ENCODE results near the gene C6orf47.

The C6orf47 gene

DNA sequence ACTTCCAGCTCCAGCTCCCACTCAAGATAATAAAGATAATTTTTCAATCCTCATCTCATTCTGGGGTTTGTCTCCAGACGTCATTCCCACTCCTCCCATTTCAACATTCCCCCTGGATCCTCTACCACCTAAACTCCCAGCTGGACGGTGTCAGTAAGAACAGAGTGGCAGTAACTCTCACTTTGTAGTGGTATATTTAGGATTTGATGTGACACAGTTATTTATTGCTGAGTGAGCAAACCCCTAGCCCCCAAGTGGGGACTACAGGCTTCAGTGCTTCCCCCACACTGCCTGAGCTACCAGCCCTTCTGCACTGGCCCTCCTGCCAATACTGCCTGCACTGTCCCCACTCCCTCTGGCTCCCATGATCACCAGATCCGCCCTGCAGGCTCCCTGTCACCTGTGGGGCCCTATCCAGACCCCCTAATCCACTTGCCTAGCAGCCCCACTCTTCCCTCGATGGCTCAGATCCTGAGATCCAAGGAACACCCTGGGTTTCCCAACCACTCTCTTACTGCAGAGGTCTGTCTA lies 2.4 kb downstream of the C6orf47 start:
- Mint-ChIP-seq H3K4me1 (ENCODE audit: low read depth) (peaks cover 47% of the 10 kb centered on the region), H3K36me3 (ENCODE audit: low read depth) (peaks cover 45% of the 10 kb centered on the region), H3K4me3 (peak overlapping the region; percentile 76), H3K27ac (peak overlapping the region; percentile 67), H3K9me3 (no peaks in the 10 kb centered on the region), H3K27me3 (ENCODE audit: low read depth) (no peaks in the 10 kb centered on the region)

DNA sequence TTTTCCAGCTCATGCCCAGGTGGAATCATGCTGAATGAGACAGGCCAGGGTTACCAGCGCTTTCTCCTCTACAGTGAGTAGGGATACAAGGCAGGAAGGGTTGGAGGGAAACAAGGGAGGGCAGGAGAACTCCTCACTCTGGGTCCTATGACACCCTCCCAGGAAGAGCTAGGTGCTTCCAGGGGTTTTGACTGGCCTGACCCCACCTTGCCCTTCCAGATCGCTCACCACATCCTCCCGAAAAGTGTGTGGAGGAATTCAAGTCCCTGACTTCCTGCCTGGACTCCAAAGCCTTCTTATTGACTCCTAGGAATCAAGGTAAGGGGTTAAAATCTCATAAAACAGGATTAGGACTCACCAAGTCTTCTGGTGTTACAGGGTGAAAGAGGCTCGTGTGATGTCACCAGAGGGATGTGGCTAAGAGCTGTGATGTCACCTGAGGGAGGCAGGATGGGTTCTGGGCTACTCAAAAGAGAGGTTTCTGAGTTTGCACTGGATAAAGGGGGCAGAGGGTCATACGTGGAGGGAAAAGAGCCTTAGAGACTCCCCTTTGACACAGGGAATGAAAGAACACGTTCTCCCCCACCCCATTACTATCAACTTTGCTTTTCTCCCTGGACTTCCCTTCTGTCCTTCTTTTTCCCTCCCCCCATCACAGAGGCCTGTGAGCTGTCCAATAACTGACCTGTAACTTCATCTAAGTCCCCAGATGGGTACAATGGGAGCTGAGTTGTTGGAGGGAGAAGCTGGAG lies 3.0 kb downstream of the C6orf47 start:
- Mint-ChIP-seq H3K9me3 (no peaks in the 10 kb centered on the region), H3K27me3 (ENCODE audit: low read depth) (no peaks in the 10 kb centered on the region), H3K4me1 (ENCODE audit: low read depth) (peaks cover 45% of the 10 kb centered on the region), H3K27ac (peak overlapping the region; percentile 67), H3K36me3 (ENCODE audit: low read depth) (peaks cover 42% of the 10 kb centered on the region), H3K4me3 (peak overlapping the region; percentile 76)

DNA sequence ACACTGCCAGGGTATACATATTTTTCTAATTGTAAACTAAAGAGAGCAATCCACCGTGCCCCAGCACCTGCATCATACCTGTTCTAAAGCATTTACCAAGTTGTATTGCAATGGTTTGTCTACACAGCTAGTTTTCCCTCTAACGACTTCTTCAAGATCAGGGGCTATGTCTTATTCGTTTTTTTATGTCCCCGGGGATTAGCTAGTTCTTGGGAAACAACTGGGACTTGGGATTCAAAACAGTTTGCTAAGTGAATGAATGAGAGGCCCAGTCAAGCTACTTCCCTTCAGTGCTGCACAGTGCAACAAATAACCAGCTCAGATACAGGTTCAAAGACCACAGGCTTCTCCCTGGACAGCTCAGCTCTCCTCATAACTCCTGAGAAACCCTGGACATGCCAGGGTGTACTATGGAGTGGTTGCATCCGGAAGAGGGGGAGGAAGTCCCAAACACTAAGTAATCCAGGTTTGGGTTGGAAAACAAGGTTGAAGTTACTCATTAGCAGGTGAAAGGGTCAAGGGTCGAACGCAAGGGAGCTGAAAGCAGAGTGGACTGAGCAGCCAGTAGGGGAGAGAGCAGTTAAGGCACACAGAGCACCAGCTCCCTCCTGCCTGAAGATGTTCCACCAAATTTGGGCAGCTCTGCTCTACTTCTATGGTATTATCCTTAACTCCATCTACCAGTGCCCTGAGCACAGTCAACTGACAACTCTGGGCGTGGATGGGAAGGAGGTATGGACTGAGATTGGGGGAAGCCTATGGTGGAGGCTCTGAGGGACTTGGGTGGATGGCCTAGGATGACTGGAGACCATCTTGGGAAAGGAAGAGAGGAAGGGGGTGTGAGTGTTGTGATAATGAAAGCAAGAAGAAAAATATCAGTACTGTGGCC lies 5.0 kb downstream of the C6orf47 start, which contains the start of gene APOM:
APOM (plus strand) TSS at position 546 of the 889 bp plus-strand sequence; CDS start at position 619, 73 bp downstream.
- Mint-ChIP-seq H3K27ac (no peak within 1 kb of the TSS), H3K27me3 (ENCODE audit: low read depth) (no peaks in the 10 kb centered on the region), H3K9me3 (no peaks in the 10 kb centered on the region), H3K36me3 (ENCODE audit: low read depth) (peaks cover 39% of the 10 kb centered on the region), H3K4me3 (peak within 1 kb of the TSS; percentile 38), H3K4me1 (ENCODE audit: low read depth) (peaks cover 47% of the 10 kb centered on the region)

DNA sequence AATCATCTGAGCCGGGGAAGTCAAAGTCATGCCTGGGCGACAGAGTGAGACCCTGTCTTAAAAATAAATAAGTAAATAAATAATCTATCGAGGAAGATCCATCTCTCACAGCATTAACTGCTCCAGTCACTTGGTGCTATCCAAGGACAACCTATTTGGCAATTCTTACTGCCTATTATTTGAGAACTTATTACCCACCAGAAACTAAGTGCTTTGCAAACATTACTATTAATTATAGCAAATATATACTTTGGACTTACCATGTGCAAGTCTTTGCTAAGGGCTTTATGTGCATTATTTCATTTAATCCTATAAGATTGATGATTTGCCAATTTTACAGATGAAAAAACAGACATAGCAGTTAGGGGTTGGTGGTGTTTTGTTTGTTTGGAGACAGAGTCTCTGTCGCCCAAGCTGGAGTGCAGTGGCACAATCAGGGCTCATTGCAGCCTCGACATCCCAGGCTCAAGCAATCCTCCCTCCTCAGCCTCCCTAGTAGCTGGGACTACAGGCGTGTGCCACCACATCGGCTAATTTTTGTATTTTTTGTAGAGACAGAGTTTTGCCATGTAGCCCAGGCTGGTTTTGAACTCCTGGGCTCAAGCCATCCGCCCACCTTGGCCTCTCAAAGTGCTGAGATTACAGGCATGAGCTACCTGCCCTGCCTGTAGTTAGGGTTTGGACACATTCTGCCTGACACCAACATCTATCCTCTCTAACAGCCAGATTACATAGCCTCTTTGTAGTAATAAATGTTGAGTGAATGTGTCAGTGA lies 5.8 kb downstream of the C6orf47 start:
- Mint-ChIP-seq H3K9me3 (no peaks in the 10 kb centered on the region), H3K4me3 (no peak overlapping the region), H3K36me3 (ENCODE audit: low read depth) (peaks cover 35% of the 10 kb centered on the region), H3K27ac (no peak overlapping the region), H3K4me1 (ENCODE audit: low read depth) (peaks cover 46% of the 10 kb centered on the region), H3K27me3 (ENCODE audit: low read depth) (no peaks in the 10 kb centered on the region)

DNA sequence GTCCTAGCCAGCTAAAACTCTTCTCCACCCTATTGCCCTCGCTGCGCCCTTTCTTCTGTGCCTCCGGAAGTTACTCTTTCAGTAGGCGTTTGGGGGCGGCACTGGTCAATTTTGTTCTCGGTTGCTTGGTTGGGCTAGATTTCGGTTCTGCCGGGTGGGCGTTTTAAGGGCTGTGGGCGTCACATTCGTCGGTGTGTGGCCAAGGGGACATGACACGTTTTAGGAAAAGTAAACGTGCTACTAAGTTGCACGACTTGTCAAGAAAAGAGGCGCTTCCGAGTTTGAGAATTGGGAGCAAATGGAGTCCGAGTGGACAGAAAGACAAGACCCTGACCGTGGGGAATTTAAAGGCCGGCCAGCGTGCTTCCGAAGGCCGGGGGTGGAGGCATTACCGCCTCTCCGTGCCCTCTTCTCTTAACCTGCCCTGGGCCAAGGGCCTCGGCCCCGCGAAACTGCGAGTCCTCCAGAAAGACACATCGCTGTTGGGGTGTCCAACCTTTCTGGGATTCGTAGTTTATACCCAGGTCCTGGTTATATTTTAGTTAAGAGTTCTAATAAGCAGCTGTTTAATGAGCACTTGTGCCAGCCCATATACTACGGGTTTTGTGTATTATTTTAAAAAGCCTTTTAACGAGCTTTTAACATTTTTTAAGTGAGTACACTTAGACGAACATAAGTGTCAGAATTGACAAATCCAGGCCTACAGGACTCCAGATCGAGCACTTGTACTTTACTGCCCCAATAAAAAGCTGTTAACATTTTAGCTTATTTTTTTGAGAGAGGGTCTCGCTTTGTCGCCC lies 7.5 kb downstream of the C6orf47 start:
- Mint-ChIP-seq H3K36me3 (ENCODE audit: low read depth) (peaks cover 42% of the 10 kb centered on the region), H3K27me3 (ENCODE audit: low read depth) (no peaks in the 10 kb centered on the region), H3K27ac (peak overlapping the region; percentile 99), H3K9me3 (no peaks in the 10 kb centered on the region), H3K4me1 (ENCODE audit: low read depth) (peaks cover 37% of the 10 kb centered on the region), H3K4me3 (peak overlapping the region; percentile 98)

DNA sequence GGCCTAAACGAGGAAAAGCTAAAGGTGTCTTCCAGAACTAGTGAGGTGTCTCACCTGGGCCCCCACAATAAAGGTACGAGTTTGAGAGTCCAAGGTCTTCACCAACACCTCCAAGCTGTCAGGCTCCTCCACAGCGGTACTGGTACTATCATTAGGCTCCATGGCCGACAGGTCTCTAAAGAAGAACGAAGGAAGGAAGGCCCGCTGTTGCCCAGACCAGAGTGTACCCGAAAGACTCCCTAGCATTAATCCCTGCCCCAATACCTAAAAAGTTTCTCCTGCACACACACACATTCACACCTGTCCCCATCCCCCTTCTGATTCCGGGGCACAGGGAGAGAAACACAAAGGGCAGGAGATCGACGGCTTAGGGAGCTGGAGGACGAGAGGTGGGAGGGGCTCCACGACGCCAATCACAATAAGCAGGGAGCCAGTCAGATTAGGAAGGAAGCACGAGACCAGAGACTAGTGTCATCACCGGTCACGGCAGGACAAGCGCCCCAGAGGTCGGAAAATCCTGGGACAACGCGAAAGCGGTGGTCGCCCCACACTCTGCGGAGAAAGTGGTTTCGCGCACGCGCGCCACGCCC lies 8.9 kb downstream of the C6orf47 start:
- Mint-ChIP-seq H3K9me3 (no peaks in the 10 kb centered on the region), H3K27me3 (ENCODE audit: low read depth) (no peaks in the 10 kb centered on the region), H3K4me1 (ENCODE audit: low read depth) (peaks cover 27% of the 10 kb centered on the region), H3K27ac (peak overlapping the region; percentile 99), H3K36me3 (ENCODE audit: low read depth) (peaks cover 40% of the 10 kb centered on the region), H3K4me3 (peak overlapping the region; percentile 98)

DNA sequence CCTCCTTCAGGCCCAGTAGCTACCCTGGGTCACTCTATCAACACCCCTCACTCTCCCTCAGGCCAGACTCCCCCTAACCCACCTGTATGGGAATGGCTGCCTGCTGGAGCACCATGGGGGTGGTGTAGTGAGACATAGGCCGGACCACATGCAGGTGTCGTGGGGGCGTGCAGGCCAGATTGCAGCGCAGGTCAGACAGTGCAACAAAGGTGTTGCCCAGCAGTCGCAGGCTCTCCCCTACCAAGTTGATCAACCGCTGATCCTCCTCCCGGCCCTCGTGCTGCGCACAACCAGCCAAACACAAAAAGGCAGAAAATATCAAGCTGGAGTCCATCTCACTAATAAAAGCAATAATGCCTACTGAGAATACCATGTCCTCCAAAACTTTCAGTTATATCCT lies 15.3 kb downstream of the C6orf47 start:
- no peaks in the 10 kb centered on the region for H3K9me3 Mint-ChIP-seq
- H3K27ac Mint-ChIP-seq = peak overlapping the region; percentile 28
- peaks cover 49% of the 10 kb centered on the region for H3K36me3 Mint-ChIP-seq (ENCODE audit: low read depth)

DNA sequence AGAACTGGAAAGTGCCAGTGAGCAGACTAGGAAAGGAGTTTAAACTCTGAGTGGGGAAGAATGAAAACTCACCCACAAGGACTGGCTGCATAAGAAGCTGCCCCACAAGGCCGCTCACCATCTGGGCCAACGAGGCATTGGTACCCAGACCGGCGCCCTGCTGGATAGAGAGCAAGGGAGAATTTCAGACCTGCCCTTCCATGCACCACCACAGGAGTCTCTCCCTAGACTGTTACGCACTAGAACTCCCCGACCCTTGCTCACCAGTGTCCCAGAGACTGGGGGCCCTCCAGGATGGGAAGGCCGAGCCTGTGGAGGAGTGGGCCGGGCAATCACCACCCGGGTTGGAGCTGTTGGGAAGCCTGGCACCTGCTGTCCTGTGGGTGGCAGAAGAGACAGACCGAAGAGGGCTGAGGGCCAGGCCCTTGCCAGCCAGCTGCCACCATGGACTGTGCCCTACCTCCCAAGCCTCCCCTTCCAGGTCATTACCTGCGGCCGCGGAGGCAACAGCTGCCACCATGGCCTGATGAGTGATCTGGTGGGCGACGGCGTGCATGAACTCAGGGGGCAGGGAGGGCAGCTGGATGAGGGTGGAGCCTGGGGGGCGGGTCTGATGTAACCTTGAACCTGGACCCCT lies 16.6 kb downstream of the C6orf47 start:
- peaks cover 2% of the 10 kb centered on the region for H3K4me1 Mint-ChIP-seq (ENCODE audit: low read depth)
- H3K36me3 Mint-ChIP-seq (ENCODE audit: low read depth) = peaks cover 47% of the 10 kb centered on the region
- H3K4me3 Mint-ChIP-seq = no peak overlapping the region
- no peaks in the 10 kb centered on the region for H3K9me3 Mint-ChIP-seq
- no peak overlapping the region for H3K27ac Mint-ChIP-seq
- no peaks in the 10 kb centered on the region for H3K27me3 Mint-ChIP-seq (ENCODE audit: low read depth)

More for the DNA sequence above, 15.3 kb downstream of the C6orf47 start:
- Mint-ChIP-seq H3K4me1 (ENCODE audit: low read depth) (peaks cover 10% of the 10 kb centered on the region), H3K4me3 (no peak overlapping the region), H3K27me3 (ENCODE audit: low read depth) (no peaks in the 10 kb centered on the region)

DNA sequence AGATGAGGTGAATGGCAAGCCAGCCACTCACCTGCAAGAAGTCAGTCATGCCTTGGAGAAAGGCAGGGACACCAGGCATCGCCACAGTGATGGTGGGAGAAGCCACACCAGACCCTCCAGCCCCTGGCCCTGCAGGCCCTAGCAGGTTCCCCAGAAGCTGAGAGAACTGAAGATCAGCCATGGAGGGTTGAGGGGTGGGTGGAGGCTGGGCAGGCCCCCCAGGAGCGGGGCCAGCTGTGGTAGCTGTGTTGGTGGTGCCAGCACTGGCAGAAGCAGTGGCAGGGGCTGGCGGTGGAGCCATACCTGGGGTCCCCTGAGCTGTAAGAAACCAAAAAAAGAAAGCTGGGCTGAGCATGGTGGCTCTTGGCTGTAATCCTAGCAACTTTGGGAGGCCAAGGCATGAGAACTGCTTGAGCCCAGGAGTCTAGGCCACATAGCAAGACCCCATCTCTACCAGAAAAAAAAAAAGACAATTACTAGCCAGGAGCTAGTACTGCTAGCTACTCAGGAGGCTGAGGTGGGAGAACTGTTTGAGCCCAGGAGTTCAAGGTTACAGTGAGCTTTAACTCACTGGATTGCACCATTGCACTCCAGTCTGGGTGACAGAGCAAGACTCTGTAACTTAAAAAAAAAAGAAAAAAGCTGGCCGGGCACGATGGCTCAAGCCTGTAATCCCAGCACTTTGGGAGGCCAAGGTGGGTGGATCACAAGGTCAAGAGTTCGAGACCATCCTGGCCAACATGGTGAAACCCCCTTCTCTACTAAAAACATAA lies 17.6 kb downstream of the C6orf47 start:
- Mint-ChIP-seq H3K27ac (no peak overlapping the region), H3K27me3 (ENCODE audit: low read depth) (no peaks in the 10 kb centered on the region), H3K4me1 (ENCODE audit: low read depth) (peaks cover 2% of the 10 kb centered on the region), H3K36me3 (ENCODE audit: low read depth) (peaks cover 46% of the 10 kb centered on the region), H3K9me3 (no peaks in the 10 kb centered on the region), H3K4me3 (no peak overlapping the region)

DNA sequence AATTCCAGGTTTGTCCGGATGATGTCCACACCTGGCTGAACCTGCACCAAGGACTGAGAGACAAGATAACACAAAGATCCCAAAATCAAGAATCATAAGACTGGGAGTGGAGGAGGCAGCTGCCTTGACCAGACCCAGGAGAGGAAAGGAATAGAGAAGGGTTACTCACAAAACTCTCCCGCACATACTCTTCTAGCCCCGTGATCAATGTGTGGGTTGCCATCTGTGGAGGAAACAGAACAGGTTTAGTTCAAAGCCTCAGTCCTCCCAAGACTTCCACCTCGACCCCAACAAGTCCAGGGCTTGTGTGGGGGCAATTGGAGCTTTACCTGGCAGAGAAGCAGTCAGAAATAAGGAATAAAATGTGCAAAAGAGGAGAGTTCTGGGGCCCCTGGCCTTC lies 19.2 kb downstream of the C6orf47 start:
- no peak overlapping the region for H3K4me3 Mint-ChIP-seq
- H3K9me3 Mint-ChIP-seq = no peaks in the 10 kb centered on the region
- H3K27ac Mint-ChIP-seq = no peak overlapping the region
- peaks cover 49% of the 10 kb centered on the region for H3K36me3 Mint-ChIP-seq (ENCODE audit: low read depth)
- H3K27me3 Mint-ChIP-seq (ENCODE audit: low read depth) = no peaks in the 10 kb centered on the region
- peaks cover 2% of the 10 kb centered on the region for H3K4me1 Mint-ChIP-seq (ENCODE audit: low read depth)

DNA sequence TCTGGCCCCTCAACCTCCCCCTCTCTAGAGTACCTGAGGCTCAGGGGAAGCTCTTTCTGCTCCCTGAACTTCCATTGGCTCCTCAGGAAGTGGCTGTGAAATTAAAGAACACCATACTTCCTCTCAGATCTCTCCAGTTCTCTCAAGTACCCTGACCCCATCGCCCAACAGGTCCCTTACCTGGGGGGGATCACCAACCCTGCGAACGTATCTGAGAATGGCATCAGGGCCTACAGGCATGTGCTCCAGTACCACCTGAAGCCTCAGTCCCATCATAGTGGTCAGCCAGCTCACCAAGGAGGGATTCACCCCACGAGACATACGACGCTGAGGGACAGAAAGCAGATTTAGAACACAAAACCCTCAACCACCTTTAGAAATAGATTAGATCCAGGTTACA lies 20.0 kb downstream of the C6orf47 start:
- H3K36me3 Mint-ChIP-seq (ENCODE audit: low read depth) = peaks cover 51% of the 10 kb centered on the region
- no peak overlapping the region for H3K4me3 Mint-ChIP-seq
- H3K27ac Mint-ChIP-seq = no peak overlapping the region
- H3K9me3 Mint-ChIP-seq = no peaks in the 10 kb centered on the region
- no peaks in the 10 kb centered on the region for H3K27me3 Mint-ChIP-seq (ENCODE audit: low read depth)
- peaks cover 2% of the 10 kb centered on the region for H3K4me1 Mint-ChIP-seq (ENCODE audit: low read depth)

DNA sequence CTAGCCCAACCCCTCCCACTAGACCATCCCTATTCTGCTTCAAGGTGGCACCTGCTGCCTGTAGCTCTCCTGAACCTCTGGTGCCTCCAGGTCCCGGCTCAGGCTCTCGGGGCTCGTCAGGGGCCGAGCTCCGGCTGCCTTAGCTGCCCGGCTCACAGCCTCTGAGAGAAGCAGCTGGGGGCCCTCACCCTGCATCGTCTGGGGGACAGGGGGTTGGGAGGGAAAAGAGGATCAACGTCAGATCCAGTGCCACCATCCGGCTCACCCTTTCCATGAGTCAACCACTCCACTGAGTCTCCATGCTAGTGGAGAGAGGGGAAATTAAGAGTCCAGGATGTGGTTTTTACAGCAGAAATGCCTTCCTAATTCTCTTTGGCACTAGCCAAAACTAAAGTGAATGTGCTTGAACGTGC lies 21.1 kb downstream of the C6orf47 start:
- Mint-ChIP-seq H3K4me3 (no peak overlapping the region), H3K27ac (no peak overlapping the region), H3K27me3 (ENCODE audit: low read depth) (no peaks in the 10 kb centered on the region), H3K36me3 (ENCODE audit: low read depth) (peaks cover 50% of the 10 kb centered on the region), H3K9me3 (no peaks in the 10 kb centered on the region), H3K4me1 (ENCODE audit: low read depth) (no peaks in the 10 kb centered on the region)
